Kidney tubule cell (primary cell): ENCODE measurements around the gene NIPBL.
A peak's percentile ranks its signal among the peaks of the same experiment; 100 is the strongest.
"Not testable (repeated sequence)": the region's sequence is repeated elsewhere in the genome, so short reads cannot be mapped to it uniquely, and the experiment has no call there.

Source experiments
- DNase-seq: peaks from one replicate; pipeline ENCODE4 v3.0.0-alpha.2; 2018; ENCODE audit warnings: low spot score

Gene NIPBL

DNA sequence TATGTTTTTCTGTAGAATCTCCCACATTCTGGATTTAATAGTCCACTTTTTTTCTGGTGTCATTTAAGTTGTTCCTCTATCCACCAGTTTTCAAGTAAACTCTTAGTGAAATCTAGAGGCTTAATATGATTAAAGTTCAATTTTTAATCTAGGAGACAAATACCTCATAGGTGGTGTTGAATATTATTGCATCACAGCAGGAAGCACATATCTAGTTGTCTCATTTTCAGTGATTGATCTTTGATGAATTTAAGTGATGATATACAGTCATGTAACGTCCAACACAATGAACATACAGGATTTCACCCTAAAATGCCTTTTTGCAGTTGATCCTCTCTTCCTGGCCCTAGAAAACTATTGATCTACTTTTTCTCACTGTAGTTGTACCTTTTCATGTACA is 152.3 kb downstream of the NIPBL start:
- DNase-seq: no peak

- no peak for DNase-seq
These were observed 152.9 kb downstream of the NIPBL start for GRCh38 chr5:37029436-37029835.

GRCh38 chr5:37034955-37035354 is 158.4 kb downstream of the NIPBL start:
- no peak for DNase-seq

GRCh38 chr5:37037840-37038239 is 161.3 kb downstream of the NIPBL start:
- no peak for DNase-seq

DNA sequence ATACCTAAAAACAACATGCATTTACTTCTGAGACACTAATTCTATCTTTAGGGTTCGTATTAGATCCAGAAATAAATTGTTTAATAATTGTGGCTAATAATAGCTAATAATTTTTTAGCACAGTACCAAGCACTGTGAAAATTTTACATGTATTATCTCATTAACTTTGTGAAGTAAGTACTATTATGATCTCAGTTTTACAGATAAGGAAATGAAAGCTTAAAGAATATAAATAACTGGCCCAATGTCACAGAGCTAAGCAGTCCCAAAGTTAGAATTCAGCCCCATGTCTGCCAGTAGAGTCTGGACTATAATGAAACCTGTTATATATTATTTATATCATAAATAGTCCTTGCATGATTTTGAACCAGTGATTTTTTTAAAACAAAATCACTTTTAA is 163.3 kb downstream of the NIPBL start:
- DNase-seq: no peak

DNA sequence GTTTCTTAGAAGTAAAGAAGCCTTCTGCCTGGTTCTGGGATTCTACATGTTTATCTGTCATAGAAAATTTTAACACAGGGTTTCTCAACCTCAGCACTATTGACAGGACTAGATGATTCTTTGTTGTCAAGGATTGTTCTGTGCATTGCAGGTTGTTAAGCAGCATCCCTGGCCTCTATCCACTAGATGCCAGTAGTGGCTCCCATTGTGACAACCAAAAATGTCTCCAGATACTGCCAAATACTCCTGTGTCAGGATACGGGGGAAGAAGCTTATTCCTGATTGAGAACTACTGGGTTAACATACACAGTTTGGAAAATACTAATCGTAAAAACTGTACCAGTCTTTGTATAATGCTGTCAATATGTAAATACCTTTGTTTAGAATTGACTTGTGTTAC is 167.1 kb downstream of the NIPBL start:
- DNase-seq: no peak

GRCh38 chr5:37044120-37044519 is 167.6 kb downstream of the NIPBL start:
- DNase-seq: no peak

DNA sequence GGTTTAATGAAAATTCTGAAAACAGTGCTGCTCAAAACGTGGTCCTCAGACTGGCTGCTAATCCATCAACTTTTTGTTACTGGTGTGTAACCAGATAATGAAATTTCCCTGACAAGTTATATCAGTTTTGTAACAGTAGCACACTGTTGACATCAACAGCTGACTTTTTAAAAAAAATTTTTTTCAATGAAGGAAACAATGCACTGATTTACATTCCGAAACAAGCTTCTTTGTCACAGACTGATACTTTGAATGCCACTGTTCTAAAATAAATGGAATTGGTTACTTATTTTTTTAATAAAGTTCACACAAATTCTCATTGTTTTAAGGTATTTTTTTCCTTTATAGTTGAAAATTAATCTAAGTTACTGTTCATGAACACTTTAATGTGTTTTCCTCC is 169.1 kb downstream of the NIPBL start:
- no peak for DNase-seq

DNA sequence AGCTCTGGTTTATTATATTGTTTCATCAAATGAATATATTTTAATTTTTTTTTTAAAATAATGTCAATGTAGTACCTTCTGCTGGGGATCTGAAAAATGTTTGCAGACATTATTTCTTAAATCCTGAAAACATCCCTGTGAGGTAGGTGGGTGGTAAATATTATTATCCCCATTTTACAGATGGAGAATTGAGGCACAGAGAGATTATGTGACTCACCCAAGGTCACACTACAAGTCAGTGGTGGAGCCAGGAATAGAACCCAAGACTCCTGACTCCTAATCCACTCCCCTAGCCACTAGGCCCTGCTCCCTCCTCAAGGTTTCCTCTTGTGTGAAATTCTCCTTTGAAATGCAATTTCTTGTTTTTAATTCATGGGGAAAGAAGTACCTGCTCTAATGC is 171.4 kb downstream of the NIPBL start:
- DNase-seq: no peak

GRCh38 chr5:37054391-37054790 is 177.8 kb downstream of the NIPBL start:
- no peak for DNase-seq

GRCh38 chr5:37055383-37055990 is 178.9 kb downstream of the NIPBL start:
- DNase-seq: no peak

DNA sequence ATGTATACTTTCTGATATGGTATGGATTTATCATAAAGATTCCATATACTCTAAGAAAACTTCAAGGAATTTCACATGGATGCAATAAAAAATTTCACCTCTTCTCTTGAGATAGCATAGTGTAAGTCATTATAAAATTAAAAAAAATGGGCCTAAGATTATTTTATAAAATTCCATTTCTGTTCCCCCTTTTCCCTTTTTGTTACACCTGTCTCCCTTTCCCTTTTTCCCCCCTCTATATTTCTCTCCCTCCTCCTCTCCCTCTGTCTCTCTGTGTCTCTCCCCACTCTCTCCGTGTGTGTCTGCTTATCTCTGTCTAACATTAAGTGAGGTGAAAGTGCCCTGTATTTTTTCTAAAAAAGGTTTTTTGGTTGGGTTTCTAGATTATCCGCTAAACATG is 180.2 kb downstream of the NIPBL start:
- DNase-seq: no peak

GRCh38 chr5:37060030-37060429 is 183.5 kb downstream of the NIPBL start:
- no peak for DNase-seq

DNA sequence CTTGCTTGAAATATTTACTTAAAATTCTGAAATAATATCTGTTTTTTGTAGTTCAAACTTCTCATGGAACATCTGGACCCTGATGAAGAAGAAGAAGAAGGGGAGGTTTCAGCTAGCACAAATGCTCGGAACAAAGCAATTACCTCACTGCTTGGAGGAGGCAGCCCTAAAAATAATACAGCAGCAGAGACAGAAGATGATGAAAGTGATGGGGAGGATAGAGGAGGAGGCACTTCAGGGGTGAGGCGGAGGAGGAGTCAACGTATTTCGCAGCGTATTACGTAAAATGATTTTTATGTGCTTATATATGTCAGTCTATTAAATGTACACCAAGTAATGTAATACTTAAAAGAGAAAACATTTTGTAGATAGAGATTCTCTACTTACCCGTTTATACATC is 187.2 kb downstream of the NIPBL start:
- no peak for DNase-seq

DNA sequence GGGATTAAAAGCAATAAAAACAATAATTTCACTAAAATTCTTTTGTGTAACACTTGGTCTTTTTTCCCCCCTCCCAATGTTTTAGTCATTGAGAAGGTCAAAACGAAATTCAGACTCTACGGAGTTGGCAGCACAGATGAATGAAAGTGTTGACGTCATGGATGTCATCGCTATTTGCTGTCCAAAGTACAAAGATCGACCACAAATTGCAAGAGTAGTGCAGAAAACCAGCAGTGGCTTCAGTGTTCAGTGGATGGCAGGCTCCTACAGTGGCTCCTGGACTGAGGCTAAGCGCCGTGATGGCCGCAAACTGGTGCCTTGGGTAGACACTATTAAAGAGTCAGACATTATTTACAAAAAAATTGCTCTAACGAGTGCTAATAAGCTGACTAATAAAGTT is 187.9 kb downstream of the NIPBL start:
- no peak for DNase-seq

DNA sequence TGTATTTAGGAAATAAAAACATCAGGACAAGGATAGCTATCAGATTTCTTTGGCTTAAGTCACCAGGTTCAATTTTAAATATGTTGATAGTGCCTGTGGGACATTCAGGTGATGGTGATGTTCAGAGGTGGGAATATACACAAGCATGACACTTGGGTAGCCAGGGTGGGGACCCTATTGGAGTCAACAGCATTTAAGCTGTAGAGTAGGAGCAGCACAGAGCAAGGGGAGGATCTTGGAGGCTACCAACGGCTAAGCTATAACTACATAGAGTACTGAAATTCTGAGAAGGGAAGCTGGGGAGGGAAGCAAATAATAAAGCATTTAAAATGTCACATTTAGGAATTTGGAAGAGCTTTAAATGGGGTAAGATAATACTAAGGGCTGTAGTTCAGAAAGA is 194.9 kb downstream of the NIPBL start:
- no peak for DNase-seq

DNA sequence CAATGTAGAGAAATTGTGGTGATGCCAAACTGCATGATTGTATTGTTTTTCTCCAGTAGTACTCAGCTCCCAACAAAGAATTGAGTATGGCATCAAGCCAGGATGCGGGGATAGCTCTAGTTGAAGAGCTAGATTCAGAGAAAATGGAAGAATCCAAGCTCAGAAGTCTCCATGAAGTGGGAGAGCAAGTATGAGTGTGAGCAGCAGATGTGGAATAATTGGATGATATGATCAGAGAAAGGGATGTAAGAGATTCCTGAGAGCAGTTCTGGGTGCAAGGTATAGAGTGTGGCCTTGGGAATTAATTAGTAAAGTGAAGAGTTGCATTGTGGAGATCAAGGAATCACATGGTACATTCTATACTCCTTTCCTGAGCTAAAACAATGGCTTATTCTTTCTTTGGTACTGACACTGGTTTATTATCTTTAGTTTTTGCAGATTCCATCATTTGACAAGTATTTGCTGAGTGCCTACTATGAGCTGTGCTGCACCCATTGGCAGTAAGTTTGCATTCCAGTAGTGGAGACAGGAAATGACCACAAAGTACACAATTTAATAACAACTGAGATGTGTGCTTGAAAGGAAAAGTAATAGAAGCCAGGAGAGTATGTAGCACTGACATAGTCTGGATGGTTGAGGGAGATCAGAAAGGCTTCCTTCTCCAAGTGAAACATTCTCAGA is 195.5 kb downstream of the NIPBL start:
- DNase-seq: peak; percentile 50

- no peak for DNase-seq
These were observed 198.9 kb downstream of the NIPBL start for GRCh38 chr5:37075399-37075950.

DNA sequence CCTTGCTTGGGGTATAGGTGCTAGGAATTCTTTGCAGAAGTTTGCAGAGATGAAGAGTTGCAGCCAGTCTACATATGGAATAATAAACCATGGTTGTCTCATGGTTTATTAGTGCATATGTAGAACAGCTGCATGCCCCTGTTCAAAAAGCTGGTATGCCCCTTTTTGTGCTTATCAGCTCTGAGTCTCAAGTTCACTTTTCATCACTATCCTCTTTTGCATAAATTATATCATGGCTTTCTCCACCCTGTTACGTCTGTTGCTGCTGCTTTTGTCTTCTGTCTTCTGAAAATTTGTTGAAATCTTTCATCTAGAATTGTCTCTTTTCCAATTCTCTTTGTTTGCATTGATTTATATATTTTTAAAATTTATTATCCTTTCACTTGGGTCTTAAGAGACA is 200.6 kb downstream of the NIPBL start:
- DNase-seq: no peak

GRCh38 chr5:37080697-37081096 is 204.1 kb downstream of the NIPBL start:
- no peak for DNase-seq

- not testable (repeated sequence) for DNase-seq
These were observed 206.4 kb downstream of the NIPBL start for GRCh38 chr5:37082977-37083376.

GRCh38 chr5:37086026-37086425 is 209.5 kb downstream of the NIPBL start:
- not testable (repeated sequence) for DNase-seq

- DNase-seq: peak; percentile 14
These were observed 210.1 kb downstream of the NIPBL start for GRCh38 chr5:37086466-37087173.
